Psoas muscle (tissue), 8 donors: ENCODE data around the gene TM9SF1. TPM values are rescaled to one million over a fixed set of nuclear protein-coding genes. Genes with fewer than 3 reads are reported as not detected.

Experiments
- ATAC-seq, 4 donors: fragments of 200-7000 bp; cut with Tn5 transposase; one replicate each; pipeline ENCODE4 v1.9.1; 2020; ENCODE audit warnings: moderate library complexity in 3 of 4, mild to moderate bottlenecking in 2 of 4
- DNase-seq, 2 donors: peaks; one replicate each; pipeline ENCODE4 v3.0.0-alpha.2; 2020
- H3K27ac ChIP-seq: fragments of 200-600 bp; one replicate; pipeline ENCODE4 v1.8.0; 2022
- H3K27me3 ChIP-seq, 3 donors: fragments of 200-600 bp in 1 of 3; one replicate each; pipeline versions ENCODE4 v1.6.1 to v1.8.0; 2013 to 2022; ENCODE audit warnings: low read length in 2 of 3, mild to moderate bottlenecking in 2 of 3, moderate library complexity in 1 of 3; ENCODE audit not compliant: insufficient read depth in 3 of 3
- H3K36me3 ChIP-seq, 2 donors: fragments of 200-600 bp in 1 of 2; one replicate each; pipeline versions ENCODE4 v1.6.1 to v1.8.0; 2013 to 2022; ENCODE audit warnings: low read depth in 1 of 2, mild to moderate bottlenecking in 1 of 2, moderate library complexity in 1 of 2; ENCODE audit not compliant: insufficient read depth in 1 of 2
- H3K4me1 ChIP-seq: fragments of 200-600 bp; one replicate; pipeline ENCODE4 v1.8.0; 2022
- H3K4me3 ChIP-seq: fragments of 200-600 bp; one replicate; pipeline ENCODE4 v1.8.0; 2022; ENCODE audit warnings: mild to moderate bottlenecking
- H3K9me3 ChIP-seq: fragments of 200-600 bp; one replicate; pipeline ENCODE4 v1.8.0; 2022
- CTCF ChIP-seq: fragments of 200-600 bp; IDR thresholded peaks from one replicate; pipeline ENCODE4 v1.8.0; 2022; ENCODE audit warnings: antibody characterized with exemption
- WGBS, 3 donors: extraction: QIAGEN DNeasy Blood & Tissue Kit; methylation state at CpG; one replicate each; pipeline versions ENCODE4 v1.1.6 to v1.1.7; 2013; 5-methylcytosine and 5-hydroxymethylcytosine counted together
- intact Hi-C, 2 donors: fragments of 100-400 bp; cut with DNase I; formaldehyde crosslinking; loops; one replicate each; pipeline versions ENCODE4 v1.11.0 to v1.14.2; 2022
- polyA plus RNA-seq, 3 donors: library from polyadenylated mRNA; stranded (reverse); fragments of 200-250 nt; gene quantifications; one replicate each; pipeline ENCODE4 v1.2.3, GENCODE V29; 2013
- total RNA-seq, 4 donors: library from RNA; stranded (reverse); fragmentation: NEBNext Ultra II Directional in 2 of 4; extraction: Animal tissue kit (Norgen Biotek cat#: 25700) in 2 of 4; gene quantifications; one replicate each; pipeline versions ENCODE4 v1.2.1 to v1.2.4, GENCODE V29; 2021 to 2023
- donor health status: healthy with polysubstance abuse.
- donor health status: DM: no; HTN: no; CAD: no; lungs with moderate emphysema.
- donor health status: Bipolar disorder and iron deficiency.
- donor health status: healthy.
- donor health status: DM: yes; HTN: yes; CAD: no.
- donor health status: DM: no; HTN: no; CAD: no.
- donor health status: DM: no; HTN: no; CAD: no.
- donor health status: DM: yes; HTN: yes; CAD: no.

The TM9SF1 gene
- total and polyA plus RNA-seq, 7 donors: 21.0 to 43.4 (median 22.0) TPM

DNA sequence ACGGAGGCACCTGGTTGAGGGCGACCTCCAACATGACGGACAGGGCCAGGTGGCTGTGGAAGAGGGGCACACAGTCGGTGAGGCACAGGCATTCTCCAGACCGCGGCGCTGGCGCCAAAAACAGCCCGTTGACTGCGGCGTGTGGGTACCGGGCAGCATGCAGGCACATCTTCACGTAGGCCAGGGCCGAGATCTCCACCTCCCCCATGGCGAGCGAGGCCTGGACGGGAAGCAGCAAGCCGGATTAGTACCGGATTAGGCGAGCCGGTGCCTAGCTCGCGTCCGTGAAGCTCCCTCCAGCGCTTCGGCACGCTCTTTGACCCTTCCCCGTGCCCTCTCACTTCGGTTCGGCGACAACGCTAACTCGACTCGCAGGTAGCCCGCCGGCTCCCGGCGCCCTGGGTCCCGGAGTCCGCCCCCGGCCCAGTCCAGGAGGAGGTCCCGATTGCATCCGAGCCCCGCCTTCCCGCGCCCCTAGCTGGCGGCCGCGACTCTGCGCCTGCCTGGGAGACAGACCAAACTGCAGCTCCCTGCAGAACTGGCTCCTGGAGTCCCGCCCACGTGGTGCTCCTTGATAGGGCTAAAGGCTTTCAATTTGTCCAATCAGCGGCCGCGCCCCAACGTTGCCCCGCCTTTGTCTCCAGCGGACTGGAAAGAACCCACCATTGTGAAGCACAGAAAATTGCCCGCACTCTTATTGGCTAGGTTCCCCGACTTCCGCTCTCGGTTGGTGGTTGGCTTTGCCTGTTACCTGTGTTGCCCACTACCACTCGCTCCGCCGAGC is 54.0 kb downstream of the TM9SF1 start, which contains the start of gene EMC9:
Gene EMC9, minus strand, starts transcription at position 495 of the 784 bp plus-strand sequence. Its CDS starts 287 bp downstream, at position 208.
- Histone ChIP-seq H3K4me3 (peak within 1 kb of the TSS; percentile 78), H3K36me3 (peaks cover 0 to 40% of the 10 kb centered on the region in 2 donors), H3K9me3 (no peaks in the 10 kb centered on the region), H3K4me1 (peaks cover 66% of the 10 kb centered on the region), H3K27ac (peak within 1 kb of the TSS; percentile 88), H3K27me3 (no peaks in the 10 kb centered on the region)
- TF ChIP-seq CTCF: peak; percentile 55
- peak; percentile 100 for DNase-seq
- intact Hi-C loops: no loop called here
- 0% methylated on average over 58 to 65 of the region's 65 CpGs for WGBS, 3 donors
- ATAC-seq: peak; percentile 91 to 93 (median 92)

GRCh38 chr14:24139272-24139934 is 55.8 kb downstream of the TM9SF1 start:
- ATAC-seq: no peak
- peaks cover 62% of the 10 kb centered on the region for H3K4me1 ChIP-seq

More at GRCh38 chr14:24139272-24139934, 55.8 kb downstream of the TM9SF1 start:
- no peak for TF ChIP-seq CTCF
- Histone ChIP-seq H3K36me3 (peaks cover 0 to 35% of the 10 kb centered on the region in 2 donors), H3K9me3 (no peaks in the 10 kb centered on the region), H3K27ac (peak overlapping the region; percentile 88), H3K27me3 (no peaks in the 10 kb centered on the region), H3K4me3 (peak overlapping the region; percentile 78)
- no peak for DNase-seq
- 77 to 84% (median 82%) methylated on average over 9 of the region's 9 CpGs for WGBS, 3 donors
- intact Hi-C loops: no loop called here

Other genes with a start within 250 kb of the TM9SF1 start
Only the 30 nearest of the 35 such genes appear.
- gene CARMIL3, start 143.4 kb downstream of the TM9SF1 start, total RNA-seq: under 1 TPM in 3 of 4 donors, not detected in 1; 0.04 to 0.10 (median 0.06) TPM
- gene CARMIL3, start 143.4 kb downstream of the TM9SF1 start, polyA plus RNA-seq: under 1 TPM in 2 of 3 donors, not detected in 1; 0.08 to 0.19 TPM
- not detected for gene CPNE6, start 123.9 kb downstream of the TM9SF1 start, total RNA-seq
- under 1 TPM in 1 of 3 donors, not detected in 2; 0.06 TPM for gene CPNE6, start 123.9 kb downstream of the TM9SF1 start, polyA plus RNA-seq
- 1 to 10 TPM; 2.1 to 4.5 (median 2.7) TPM for gene PCK2, start 101.1 kb downstream of the TM9SF1 start, total RNA-seq
- gene PCK2, start 101.1 kb downstream of the TM9SF1 start, polyA plus RNA-seq: 1 to 10 TPM; 2.0 to 2.7 (median 2.0) TPM
- 10 to 100 TPM; 48.8 to 73.5 (median 68.6) TPM for gene DCAF11, start 80.7 kb downstream of the TM9SF1 start, total RNA-seq
- gene DCAF11, start 80.7 kb downstream of the TM9SF1 start, polyA plus RNA-seq: 10 to 100 TPM; 34.7 to 66.4 (median 35.4) TPM
- 1 to 10 TPM; 1.5 to 3.6 (median 2.5) TPM for gene NRL, start 80.5 kb downstream of the TM9SF1 start, total RNA-seq
- gene NRL, start 80.5 kb downstream of the TM9SF1 start, polyA plus RNA-seq: 1 to 10 TPM; 1.2 to 5.1 (median 2.4) TPM
- gene FITM1, start 64.8 kb downstream of the TM9SF1 start, total RNA-seq: 100 to 1,000 TPM in 3 of 4 donors, 10 to 100 TPM in 1; 72.8 to 167 (median 137) TPM
- gene FITM1, start 64.8 kb downstream of the TM9SF1 start, polyA plus RNA-seq: 100 to 1,000 TPM; 100 to 163 (median 113) TPM
- 100 to 1,000 TPM in 1 of 4 donors, 10 to 100 TPM in 3; 49.2 to 122 (median 80.3) TPM for gene PSME1, start 59.2 kb downstream of the TM9SF1 start, total RNA-seq
- gene PSME1, start 59.2 kb downstream of the TM9SF1 start, polyA plus RNA-seq: 100 to 1,000 TPM in 1 of 3 donors, 10 to 100 TPM in 2; 73.0 to 106 (median 92.6) TPM
- 10 to 100 TPM; 18.0 to 67.5 (median 36.1) TPM for gene EMC9, start 53.9 kb downstream of the TM9SF1 start, total RNA-seq
- 10 to 100 TPM; 17.2 to 35.5 (median 30.9) TPM for gene EMC9, start 53.9 kb downstream of the TM9SF1 start, polyA plus RNA-seq
- gene PSME2, start 48.8 kb downstream of the TM9SF1 start, total RNA-seq: 100 to 1,000 TPM in 1 of 4 donors, 10 to 100 TPM in 3; 30.1 to 179 (median 76.0) TPM
- gene PSME2, start 48.8 kb downstream of the TM9SF1 start, polyA plus RNA-seq: 10 to 100 TPM; 64.7 to 80.0 (median 76.4) TPM
- 10 to 100 TPM; 46.4 to 81.5 (median 64.7) TPM for gene RNF31, start 47.9 kb downstream of the TM9SF1 start, total RNA-seq
- 10 to 100 TPM; 43.3 to 57.3 (median 55.7) TPM for gene RNF31, start 47.9 kb downstream of the TM9SF1 start, polyA plus RNA-seq
- 10 to 100 TPM; 10.4 to 21.6 (median 15.1) TPM for gene IRF9, start 34.2 kb downstream of the TM9SF1 start, total RNA-seq
- 10 to 100 TPM in 2 of 3 donors, 1 to 10 TPM in 1; 7.9 to 14.2 (median 11.8) TPM for gene IRF9, start 34.2 kb downstream of the TM9SF1 start, polyA plus RNA-seq
- gene REC8, start 23.4 kb downstream of the TM9SF1 start, total RNA-seq: 1 to 10 TPM; 1.0 to 1.6 (median 1.3) TPM
- gene REC8, start 23.4 kb downstream of the TM9SF1 start, polyA plus RNA-seq: 1 to 10 TPM in 1 of 3 donors, under 1 TPM in 2; 0.13 to 1.2 (median 0.86) TPM
- 10 to 100 TPM; 35.7 to 75.9 (median 51.1) TPM for gene IPO4, start 6.6 kb downstream of the TM9SF1 start, total RNA-seq
- gene IPO4, start 6.6 kb downstream of the TM9SF1 start, polyA plus RNA-seq: 10 to 100 TPM; 28.8 to 99.7 (median 62.4) TPM
- gene TSSK4, start 10.3 kb upstream of the TM9SF1 start, total RNA-seq: not detected
- gene TSSK4, start 10.3 kb upstream of the TM9SF1 start, polyA plus RNA-seq: under 1 TPM in 2 of 3 donors, not detected in 1; 0.05 to 0.06 TPM
- gene CHMP4A, start 18.0 kb upstream of the TM9SF1 start, total RNA-seq: 10 to 100 TPM; 12.3 to 18.2 (median 15.7) TPM
- gene CHMP4A, start 18.0 kb upstream of the TM9SF1 start, polyA plus RNA-seq: 10 to 100 TPM; 29.6 to 42.1 (median 29.9) TPM
- 10 to 100 TPM in 3 of 4 donors, 1 to 10 TPM in 1; 9.4 to 16.3 (median 12.1) TPM for gene MDP1, start 20.6 kb upstream of the TM9SF1 start, total RNA-seq
- 10 to 100 TPM in 2 of 3 donors, 1 to 10 TPM in 1; 6.2 to 19.7 (median 13.0) TPM for gene MDP1, start 20.6 kb upstream of the TM9SF1 start, polyA plus RNA-seq
- 100 to 1,000 TPM; 135 to 206 (median 159) TPM for gene NEDD8, start 36.9 kb upstream of the TM9SF1 start, total RNA-seq
- gene NEDD8, start 36.9 kb upstream of the TM9SF1 start, polyA plus RNA-seq: 100 to 1,000 TPM; 214 to 315 (median 297) TPM
- 10 to 100 TPM; 19.7 to 33.1 (median 27.9) TPM for gene GMPR2, start 37.5 kb upstream of the TM9SF1 start, total RNA-seq
- gene GMPR2, start 37.5 kb upstream of the TM9SF1 start, polyA plus RNA-seq: 10 to 100 TPM; 17.7 to 24.0 (median 21.7) TPM
- gene TINF2, start 47.2 kb upstream of the TM9SF1 start, total RNA-seq: 10 to 100 TPM; 36.6 to 69.6 (median 65.2) TPM
- gene TINF2, start 47.2 kb upstream of the TM9SF1 start, polyA plus RNA-seq: 100 to 1,000 TPM in 1 of 3 donors, 10 to 100 TPM in 2; 37.8 to 103 (median 48.3) TPM
- under 1 TPM in 3 of 4 donors, not detected in 1; 0.25 to 0.50 (median 0.32) TPM for gene TGM1, start 67.7 kb upstream of the TM9SF1 start, total RNA-seq
- 1 to 10 TPM in 1 of 3 donors, under 1 TPM in 2; 0.17 to 1.3 (median 0.86) TPM for gene TGM1, start 67.7 kb upstream of the TM9SF1 start, polyA plus RNA-seq
- 10 to 100 TPM; 16.9 to 17.8 (median 17.3) TPM for gene RABGGTA, start 76.2 kb upstream of the TM9SF1 start, total RNA-seq
- gene RABGGTA, start 76.2 kb upstream of the TM9SF1 start, polyA plus RNA-seq: 10 to 100 TPM; 15.1 to 36.2 (median 18.9) TPM
- 1 to 10 TPM; 1.9 to 3.4 (median 2.7) TPM for gene DHRS1, start 104.3 kb upstream of the TM9SF1 start, total RNA-seq
- gene DHRS1, start 104.3 kb upstream of the TM9SF1 start, polyA plus RNA-seq: 1 to 10 TPM; 1.5 to 6.4 (median 3.4) TPM
- 10 to 100 TPM; 36.7 to 38.8 (median 37.7) TPM for gene NOP9, start 104.4 kb upstream of the TM9SF1 start, total RNA-seq
- gene NOP9, start 104.4 kb upstream of the TM9SF1 start, polyA plus RNA-seq: 10 to 100 TPM; 11.4 to 29.8 (median 16.1) TPM
- gene CIDEB, start 112.5 kb upstream of the TM9SF1 start, total RNA-seq: 1 to 10 TPM in 3 of 4 donors, under 1 TPM in 1; 0.95 to 2.5 (median 1.8) TPM
- 1 to 10 TPM; 1.2 to 2.1 (median 1.3) TPM for gene CIDEB, start 112.5 kb upstream of the TM9SF1 start, polyA plus RNA-seq
- 1 to 10 TPM in 3 of 4 donors, under 1 TPM in 1; 0.96 to 2.3 (median 1.7) TPM for gene LTB4R2, start 114.7 kb upstream of the TM9SF1 start, total RNA-seq
- under 1 TPM; 0.08 to 0.57 (median 0.32) TPM for gene LTB4R2, start 114.7 kb upstream of the TM9SF1 start, polyA plus RNA-seq
- 1 to 10 TPM; 1.1 to 2.1 (median 2.0) TPM for gene LTB4R, start 116.1 kb upstream of the TM9SF1 start, total RNA-seq
- 1 to 10 TPM in 1 of 3 donors, under 1 TPM in 2; 0.35 to 2.0 (median 0.65) TPM for gene LTB4R, start 116.1 kb upstream of the TM9SF1 start, polyA plus RNA-seq
- gene ADCY4, start 139.6 kb upstream of the TM9SF1 start, total RNA-seq: 10 to 100 TPM in 3 of 4 donors, 1 to 10 TPM in 1; 8.6 to 13.9 (median 11.2) TPM
- gene ADCY4, start 139.6 kb upstream of the TM9SF1 start, polyA plus RNA-seq: 10 to 100 TPM in 1 of 3 donors, 1 to 10 TPM in 2; 7.0 to 10.8 (median 7.7) TPM
- gene RIPK3, start 144.6 kb upstream of the TM9SF1 start, total RNA-seq: 1 to 10 TPM; 1.1 to 1.9 (median 1.4) TPM
- 1 to 10 TPM in 1 of 3 donors, under 1 TPM in 2; 0.94 to 1.7 (median 0.97) TPM for gene RIPK3, start 144.6 kb upstream of the TM9SF1 start, polyA plus RNA-seq
- 10 to 100 TPM in 2 of 4 donors, 1 to 10 TPM in 2; 2.7 to 12.0 (median 7.8) TPM for gene NFATC4, start 172.7 kb upstream of the TM9SF1 start, total RNA-seq
- gene NFATC4, start 172.7 kb upstream of the TM9SF1 start, polyA plus RNA-seq: 1 to 10 TPM; 5.5 to 7.9 (median 7.3) TPM
- gene NYNRIN, start 203.6 kb upstream of the TM9SF1 start, total RNA-seq: 1 to 10 TPM; 2.1 to 8.0 (median 2.4) TPM
- gene NYNRIN, start 203.6 kb upstream of the TM9SF1 start, polyA plus RNA-seq: 1 to 10 TPM; 1.1 to 1.5 (median 1.2) TPM